HepG2 (cell line): ENCODE results near the gene THEMIS.

Experiments
- ARID5B ChIP-seq: IDR thresholded peaks from 2 replicates; pipeline ENCODE4 v1.4.0; 2020; ENCODE audit warnings: mild to moderate bottlenecking, missing genetic modification reagents
- EP300 ChIP-seq, 3 experiments: sonication (generic) in 1 of 3; formaldehyde crosslinking in 1 of 3; IDR thresholded peaks; 2 replicates each; pipeline versions ENCODE4 v1.5.1 to v1.6.1; 2011 to 2020; ENCODE audit warnings: low read depth in 2 of 3, low read length in 2 of 3, borderline replicate concordance in 1 of 3, improper control_type of control experiment in 1 of 3, mild to moderate bottlenecking in 1 of 3, missing genetic modification reagents in 1 of 3, moderate library complexity in 1 of 3
- GABPB1 ChIP-seq: IDR thresholded peaks from 2 replicates; pipeline ENCODE4 v1.6.1; 2016; ENCODE audit warnings: mild to moderate bottlenecking, missing genetic modification reagents, moderate library complexity, missing compliant biosample characterization
- TF ChIP-seq, protein P1 (sequence below): sonication (generic); formaldehyde crosslinking; IDR thresholded peaks from 2 replicates; pipeline ENCODE4 v1.5.0; 2020; ENCODE audit warnings: missing genetic modification reagents, mild to moderate bottlenecking, borderline replicate concordance

GRCh38 chr6:127921982-127922381 lies 21.1 kb upstream of the THEMIS start:
- no peak for TF ChIP-seq GABPB1 (CRISPR knock-in tag)
- TF ChIP-seq, protein P1, sequence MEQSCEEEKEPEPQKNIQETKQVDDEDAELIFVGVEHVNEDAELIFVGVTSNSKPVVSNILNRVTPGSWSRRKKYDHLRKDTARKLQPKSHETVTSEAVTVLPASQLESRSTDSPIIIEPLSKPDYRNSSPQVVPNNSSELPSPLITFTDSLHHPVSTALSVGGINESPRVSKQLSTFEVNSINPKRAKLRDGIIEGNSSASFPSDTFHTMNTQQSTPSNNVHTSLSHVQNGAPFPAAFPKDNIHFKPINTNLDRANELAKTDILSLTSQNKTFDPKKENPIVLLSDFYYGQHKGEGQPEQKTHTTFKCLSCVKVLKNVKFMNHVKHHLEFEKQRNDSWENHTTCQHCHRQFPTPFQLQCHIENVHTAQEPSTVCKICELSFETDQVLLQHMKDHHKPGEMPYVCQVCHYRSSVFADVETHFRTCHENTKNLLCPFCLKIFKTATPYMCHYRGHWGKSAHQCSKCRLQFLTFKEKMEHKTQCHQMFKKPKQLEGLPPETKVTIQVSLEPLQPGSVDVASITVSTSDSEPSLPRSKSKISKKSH (CRISPR knock-in tag), result no peak
- no peak for TF ChIP-seq EP300 (IDR thresholded peaks at IDR 0.05; ENCODE audit: low read depth in 2 of 2, low read length in 2 of 2)
- no peak for TF ChIP-seq EP300 (CRISPR knock-in tag; IDR thresholded peaks at IDR 0.05; ENCODE audit: borderline replicate concordance)
- no peak for TF ChIP-seq ARID5B (CRISPR knock-in tag)
